Measurements from ENCODE around the gene TECTB.

- TF ChIP-seq CTCF (IDR thresholded peaks at IDR 0.05; ENCODE audit: insufficient read depth, low read length, poor library complexity, severe bottlenecking): no peak
- TF ChIP-seq EZH2phosphoT487 (conservative IDR thresholded peaks at IDR 0.05; ENCODE audit: low read length): no peak
These were observed 13.7 kb downstream of the TECTB start for GRCh38 chr10:112296908-112297331.

All from SU-DHL-6 (cell line).